ENCODE measurements around the gene RGL4.
"Not testable (repeated sequence)": the region's sequence is repeated elsewhere in the genome, so short reads cannot be mapped to it uniquely, and the experiment has no call there.

Gene RGL4

DNA sequence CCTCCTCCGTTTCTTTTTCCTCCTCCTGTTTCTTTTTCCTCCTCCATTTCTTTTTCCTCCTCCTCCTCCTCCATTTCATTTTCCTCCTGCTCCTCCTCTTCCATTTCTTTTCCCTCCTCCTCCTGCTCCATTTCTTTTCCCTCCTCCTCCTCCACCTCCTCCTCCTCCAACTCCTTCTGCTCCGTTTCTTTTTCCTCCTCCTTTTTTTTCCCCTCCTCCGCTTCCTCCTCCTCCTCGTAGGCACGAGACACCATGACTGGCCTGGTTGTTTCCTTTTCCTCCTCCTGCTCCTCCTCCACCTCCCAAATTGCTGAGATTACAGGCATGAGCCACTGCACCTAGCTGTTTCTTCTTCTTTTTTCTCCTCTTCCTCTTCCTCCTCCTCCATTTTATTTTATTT is 33.1 kb upstream of the RGL4 start:
- DNase-seq (ENCODE audit: low read depth): no peak
- H3K4me3 ChIP-seq (ENCODE audit: low read depth, low read length): no peak overlapping the region
- TF ChIP-seq, protein P1, sequence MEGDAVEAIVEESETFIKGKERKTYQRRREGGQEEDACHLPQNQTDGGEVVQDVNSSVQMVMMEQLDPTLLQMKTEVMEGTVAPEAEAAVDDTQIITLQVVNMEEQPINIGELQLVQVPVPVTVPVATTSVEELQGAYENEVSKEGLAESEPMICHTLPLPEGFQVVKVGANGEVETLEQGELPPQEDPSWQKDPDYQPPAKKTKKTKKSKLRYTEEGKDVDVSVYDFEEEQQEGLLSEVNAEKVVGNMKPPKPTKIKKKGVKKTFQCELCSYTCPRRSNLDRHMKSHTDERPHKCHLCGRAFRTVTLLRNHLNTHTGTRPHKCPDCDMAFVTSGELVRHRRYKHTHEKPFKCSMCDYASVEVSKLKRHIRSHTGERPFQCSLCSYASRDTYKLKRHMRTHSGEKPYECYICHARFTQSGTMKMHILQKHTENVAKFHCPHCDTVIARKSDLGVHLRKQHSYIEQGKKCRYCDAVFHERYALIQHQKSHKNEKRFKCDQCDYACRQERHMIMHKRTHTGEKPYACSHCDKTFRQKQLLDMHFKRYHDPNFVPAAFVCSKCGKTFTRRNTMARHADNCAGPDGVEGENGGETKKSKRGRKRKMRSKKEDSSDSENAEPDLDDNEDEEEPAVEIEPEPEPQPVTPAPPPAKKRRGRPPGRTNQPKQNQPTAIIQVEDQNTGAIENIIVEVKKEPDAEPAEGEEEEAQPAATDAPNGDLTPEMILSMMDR (IDR thresholded peaks at IDR 0.05; ENCODE audit: low read depth, low read length, missing control alignments): no peak

DNA sequence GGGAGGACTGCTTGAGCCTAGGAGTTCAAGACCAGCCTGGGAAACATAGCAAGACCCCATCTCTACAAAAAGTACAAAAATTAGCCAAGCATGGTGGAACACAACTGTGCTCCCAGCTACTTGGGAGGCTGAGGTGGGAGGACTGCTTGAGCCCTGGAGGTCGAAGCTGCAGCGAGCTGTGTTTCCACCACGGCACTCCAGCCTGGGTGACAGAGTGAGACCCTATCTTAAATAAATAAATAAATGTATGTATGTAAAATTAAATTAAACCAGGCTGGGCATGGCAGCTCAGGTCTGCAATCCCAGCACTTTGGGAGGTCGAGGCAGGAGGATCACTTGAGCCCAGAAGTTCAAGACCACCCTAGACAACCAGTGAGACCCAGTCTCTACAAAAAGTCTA is 30.4 kb upstream of the RGL4 start:
- not testable (repeated sequence) for DNase-seq (ENCODE audit: low read depth); H3K4me3 ChIP-seq (ENCODE audit: low read depth, low read length)

DNA sequence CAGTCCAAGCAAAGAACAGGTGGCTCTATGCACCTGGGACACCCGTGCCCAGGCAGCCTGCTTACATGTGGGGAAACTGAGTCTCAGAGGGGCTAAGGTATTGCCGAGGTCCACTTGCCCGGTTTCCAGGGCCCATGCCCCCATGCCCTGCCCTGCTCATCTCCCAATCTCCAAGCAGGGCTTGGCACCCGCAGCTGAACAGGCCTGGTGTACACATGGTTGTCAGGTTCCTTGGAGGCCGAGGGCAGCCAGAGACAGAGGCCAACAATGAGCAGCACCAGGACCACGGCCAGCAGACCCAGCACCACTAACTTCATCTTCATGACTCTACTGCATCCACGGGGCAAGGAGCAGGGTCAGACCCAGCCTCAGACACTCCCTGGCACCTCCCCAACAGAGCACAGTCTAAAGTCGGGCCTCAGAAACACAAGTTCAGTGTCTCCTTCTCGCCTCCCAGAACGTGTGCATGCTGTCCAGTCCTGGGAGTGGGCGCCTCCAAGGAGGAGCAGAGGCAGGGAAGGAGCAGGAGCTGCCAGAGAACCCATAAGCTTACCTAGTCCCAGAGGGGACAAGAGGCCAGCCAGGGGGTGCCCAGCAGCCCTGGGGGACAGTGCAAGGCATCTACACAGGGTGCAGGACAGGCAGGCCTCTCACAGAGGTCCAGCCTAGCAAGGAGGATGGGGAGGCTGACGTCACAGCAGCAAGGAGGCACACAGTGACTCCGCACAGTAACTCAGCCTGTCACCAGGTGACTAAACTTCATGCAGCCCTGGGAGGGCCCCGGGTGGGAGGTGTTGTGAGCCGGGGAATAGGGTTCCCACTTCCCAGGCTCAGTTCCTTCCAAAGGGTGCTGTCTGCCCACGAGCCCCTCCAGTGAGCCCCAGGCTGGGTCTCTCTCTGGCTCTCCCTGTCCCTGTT is 20.2 kb upstream of the RGL4 start:
- no peak for DNase-seq (ENCODE audit: low read depth)
- TF ChIP-seq, protein P1 (IDR thresholded peaks at IDR 0.05; ENCODE audit: low read depth, low read length, missing control alignments): no peak
- H3K4me3 ChIP-seq (ENCODE audit: low read depth, low read length): no peak overlapping the region

DNA sequence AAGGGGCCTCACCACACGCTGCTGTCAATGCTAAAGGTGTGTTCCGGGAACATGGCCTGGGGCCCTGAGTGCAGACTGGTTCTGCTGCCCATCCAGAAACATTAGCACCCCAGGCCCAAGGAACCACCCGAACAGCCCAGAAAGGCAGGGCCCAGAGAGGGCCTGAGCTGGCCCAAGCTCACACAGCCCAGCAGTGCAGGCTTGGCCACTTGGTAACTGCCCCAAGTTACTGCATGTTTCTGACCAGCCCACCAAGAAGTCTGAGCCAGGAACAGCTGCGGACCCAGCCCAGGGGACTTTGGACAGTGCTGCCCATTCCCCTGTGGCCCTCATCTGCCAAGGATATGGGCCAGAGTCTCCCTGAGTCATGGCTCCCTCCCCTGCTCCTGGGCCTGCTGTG is 19.4 kb upstream of the RGL4 start:
- DNase-seq (ENCODE audit: low read depth); H3K4me3 ChIP-seq (ENCODE audit: low read depth, low read length): not testable (repeated sequence)

DNA sequence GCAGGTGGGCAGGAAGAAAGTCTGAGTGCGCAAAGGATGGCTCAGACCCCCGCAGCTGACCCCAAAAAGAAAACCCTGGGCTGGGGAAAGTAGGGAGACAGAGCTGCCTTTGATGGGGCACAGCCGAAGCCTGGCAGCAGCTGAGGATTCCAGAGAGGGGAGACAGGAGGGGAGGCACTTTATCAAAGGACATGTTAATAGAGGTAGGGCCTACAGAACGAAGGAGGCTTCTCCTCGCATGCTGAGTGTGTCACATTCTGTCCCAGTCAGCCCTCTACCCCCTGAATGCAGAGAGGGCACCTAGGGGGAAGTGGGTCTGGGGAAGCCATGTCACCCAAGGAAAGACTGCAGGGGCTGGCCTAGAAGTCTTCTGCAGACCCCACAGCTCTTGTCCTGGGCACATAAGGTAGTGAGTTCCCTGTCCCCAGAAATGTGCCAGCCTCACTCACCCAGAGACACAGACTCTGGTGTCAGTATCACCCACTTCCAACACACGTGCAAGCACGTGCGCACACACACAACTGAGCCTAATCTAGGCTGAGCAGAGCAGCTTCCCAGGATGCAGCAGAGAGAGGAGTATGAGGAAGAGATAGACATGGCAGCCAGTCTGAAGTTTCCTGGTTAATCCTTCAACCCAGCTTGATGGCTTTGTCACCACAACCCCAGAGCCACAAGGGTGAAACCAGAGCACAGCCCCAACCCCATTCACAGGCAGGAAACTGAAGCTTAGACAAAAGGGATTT is 18.3 kb upstream of the RGL4 start:
- not testable (repeated sequence) for H3K4me3 ChIP-seq (ENCODE audit: low read depth, low read length); DNase-seq (ENCODE audit: low read depth)

DNA sequence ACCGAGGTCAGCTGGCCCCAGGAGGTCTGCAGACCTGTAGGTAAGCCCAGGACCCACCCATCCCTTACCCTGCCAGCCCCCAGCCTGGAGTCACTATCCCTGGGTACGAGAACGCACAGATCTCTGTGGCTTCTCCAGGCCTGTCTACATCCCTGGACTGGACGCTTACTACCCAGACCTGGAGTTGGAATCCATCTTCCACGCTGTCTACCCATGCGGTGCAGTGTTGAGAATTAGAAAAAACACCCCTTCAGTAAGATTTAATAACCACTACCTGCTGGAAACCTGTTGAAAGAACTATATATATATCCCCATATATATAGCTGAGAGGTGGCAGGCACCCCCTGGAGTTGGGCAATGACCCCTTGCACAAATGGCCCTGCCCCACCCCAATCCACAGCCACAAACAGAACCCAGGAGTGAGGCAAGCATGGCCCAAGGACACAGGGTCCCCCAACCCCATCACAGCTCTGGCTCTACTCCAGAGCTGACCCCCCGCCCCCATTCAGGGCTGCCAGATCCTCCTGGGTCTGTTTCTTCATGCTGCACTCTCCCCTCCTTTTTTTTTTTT is 17.7 kb upstream of the RGL4 start:
- H3K4me3 ChIP-seq (ENCODE audit: low read depth, low read length): no peak overlapping the region
- TF ChIP-seq, protein P1 (IDR thresholded peaks at IDR 0.05; ENCODE audit: low read depth, low read length, missing control alignments): no peak
- DNase-seq (ENCODE audit: low read depth): no peak

DNA sequence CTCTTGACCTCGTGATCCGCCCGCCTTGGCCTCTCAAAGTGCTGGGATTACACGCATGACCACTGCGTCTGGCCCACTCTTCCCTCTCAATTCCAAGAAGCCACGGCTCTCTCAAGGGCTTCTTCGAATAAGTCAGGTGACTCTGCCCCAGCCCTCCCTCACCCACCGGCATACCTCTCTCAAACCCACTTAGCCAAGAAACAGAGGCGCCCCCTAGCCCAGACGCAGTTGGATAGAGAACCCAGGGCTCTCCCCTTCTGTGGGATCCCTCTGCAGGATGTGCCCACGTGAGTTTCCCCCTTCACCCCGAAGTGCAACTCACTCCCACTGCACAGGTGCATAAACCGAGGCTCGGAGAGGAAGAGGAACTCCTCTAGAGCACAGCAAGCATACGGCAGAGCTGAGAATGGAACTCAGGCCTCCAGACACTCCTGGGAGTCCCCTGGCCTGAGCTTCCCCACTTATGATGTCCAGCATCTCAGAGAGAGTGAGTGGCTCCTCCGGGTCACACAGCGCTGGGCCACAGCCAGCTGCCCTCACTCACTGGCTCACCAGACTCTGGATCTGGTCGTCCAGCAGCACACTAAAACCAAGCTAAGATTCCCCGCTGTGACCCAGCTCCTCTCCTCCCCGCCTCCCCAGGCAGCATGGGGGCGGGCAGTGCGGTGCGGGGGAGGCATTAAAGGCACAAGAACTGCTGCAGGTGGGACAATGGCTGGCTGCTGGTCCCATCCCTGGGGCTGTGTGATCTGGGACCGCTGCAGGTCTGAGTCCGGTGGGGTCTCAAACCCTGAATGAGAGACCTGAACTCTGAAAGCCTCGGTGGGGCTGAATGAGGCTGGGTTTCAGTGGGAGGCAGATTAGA is 16.8 kb upstream of the RGL4 start:
- no peak for DNase-seq (ENCODE audit: low read depth)
- TF ChIP-seq, protein P1 (IDR thresholded peaks at IDR 0.05; ENCODE audit: low read depth, low read length, missing control alignments): no peak
- no peak overlapping the region for H3K4me3 ChIP-seq (ENCODE audit: low read depth, low read length)

DNA sequence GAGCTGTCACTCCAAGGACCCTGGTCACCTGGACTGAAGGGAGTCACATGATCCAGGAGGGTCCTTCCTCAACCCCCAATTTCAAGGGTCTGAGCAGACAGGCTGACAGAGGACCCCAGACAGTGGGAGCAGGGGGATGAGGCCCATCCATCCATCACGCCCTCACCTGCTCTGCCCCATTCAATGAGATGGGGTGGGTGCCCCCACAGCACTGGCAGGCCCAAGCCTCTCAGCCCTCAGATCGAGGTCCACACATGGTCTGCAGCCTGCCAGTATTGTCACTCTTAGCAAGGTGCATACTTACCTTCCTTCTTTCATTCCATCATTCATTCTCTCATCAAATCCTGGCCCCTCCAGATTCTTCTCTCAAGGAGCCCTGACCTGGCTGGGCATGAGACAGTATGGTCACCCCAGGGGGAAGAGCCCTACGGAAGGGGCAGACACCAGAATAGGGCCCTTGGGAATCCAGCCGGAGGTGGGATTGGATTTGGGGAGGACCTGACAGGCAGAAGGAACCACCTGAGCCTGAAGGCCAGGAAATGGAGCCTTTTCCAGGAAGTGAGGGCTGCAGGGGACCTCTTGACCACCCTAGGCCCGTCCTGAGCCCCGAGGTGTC is 15.8 kb upstream of the RGL4 start:
- DNase-seq (ENCODE audit: low read depth); H3K4me3 ChIP-seq (ENCODE audit: low read depth, low read length): not testable (repeated sequence)
